ENCODE measurements around the gene PSENEN.

The PSENEN gene, protein sequence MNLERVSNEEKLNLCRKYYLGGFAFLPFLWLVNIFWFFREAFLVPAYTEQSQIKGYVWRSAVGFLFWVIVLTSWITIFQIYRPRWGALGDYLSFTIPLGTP

GRCh38 chr19:35745328-35746086 is at the start of gene PSENEN, which contains the start of gene U2AF1L4:
Gene PSENEN (plus strand): TSS chr19:35745651. CDS start chr19:35745931, 280 bp downstream.
Gene U2AF1L4 (minus strand): TSS chr19:35745418. CDS start chr19:35745391, 27 bp downstream.
- DNase-seq: peak; percentile 99

GRCh38 chr19:35695895-35696422 is 49.5 kb upstream of the PSENEN start:
- no peak for DNase-seq

DNA sequence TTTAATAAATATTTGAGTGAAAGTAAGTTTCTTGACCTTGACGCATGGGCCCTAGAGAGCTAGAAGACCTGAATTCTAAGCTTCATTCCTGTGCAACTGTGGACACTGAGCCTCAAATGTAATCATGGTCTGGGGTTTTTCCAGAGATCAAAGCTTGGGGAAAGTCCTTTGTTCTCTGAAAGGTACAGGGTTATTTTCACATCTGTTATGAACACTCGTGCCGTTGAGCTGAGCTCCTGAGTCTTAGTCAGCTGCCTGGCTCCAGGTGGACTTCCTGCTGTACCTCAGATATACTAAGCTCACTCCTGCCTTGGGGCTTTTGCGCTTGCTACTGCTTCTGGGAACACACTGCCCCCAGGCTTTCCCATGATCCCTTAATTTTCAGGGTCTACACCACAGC is 48.6 kb upstream of the PSENEN start:
- DNase-seq: no peak

DNA sequence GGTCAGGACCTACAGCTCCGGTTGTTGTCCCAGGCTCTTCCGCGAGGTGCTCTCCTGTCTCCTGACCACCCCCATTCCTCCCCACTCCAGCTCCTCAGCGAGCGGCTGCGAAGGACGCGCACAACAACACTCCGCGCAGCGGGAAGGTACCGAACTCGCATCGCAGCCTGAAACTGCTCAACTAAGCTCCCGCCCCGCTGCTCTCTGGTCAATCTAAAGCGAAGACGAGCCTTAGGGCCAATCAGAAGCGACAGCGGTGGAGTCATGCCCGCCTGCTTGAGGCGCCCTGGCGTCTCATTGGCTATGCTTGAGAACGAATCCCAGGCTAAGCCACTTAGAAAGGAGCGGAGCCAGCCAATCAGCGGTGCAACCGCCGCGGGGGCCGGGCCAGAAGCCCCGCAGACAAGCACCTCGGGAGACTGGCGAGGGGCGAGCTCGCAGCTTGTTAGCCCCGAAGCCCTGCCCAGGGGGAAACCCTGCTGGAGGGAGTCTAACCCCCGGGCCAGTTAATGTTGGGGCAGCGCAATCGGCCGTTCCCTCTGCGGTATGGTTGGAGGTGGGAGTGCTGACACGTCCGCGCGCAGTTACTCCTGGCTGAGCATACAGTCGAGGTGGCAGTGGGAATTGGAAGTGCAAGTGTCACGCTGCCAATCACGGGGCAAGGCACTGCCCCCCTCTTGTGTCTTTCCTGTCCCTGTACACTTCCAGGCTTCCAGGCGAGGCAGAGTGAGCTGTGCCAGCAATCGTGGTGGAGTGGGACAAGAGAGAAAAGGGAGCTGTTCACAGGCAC is 43.0 kb upstream of the PSENEN start:
- peak; percentile 98 for DNase-seq

DNA sequence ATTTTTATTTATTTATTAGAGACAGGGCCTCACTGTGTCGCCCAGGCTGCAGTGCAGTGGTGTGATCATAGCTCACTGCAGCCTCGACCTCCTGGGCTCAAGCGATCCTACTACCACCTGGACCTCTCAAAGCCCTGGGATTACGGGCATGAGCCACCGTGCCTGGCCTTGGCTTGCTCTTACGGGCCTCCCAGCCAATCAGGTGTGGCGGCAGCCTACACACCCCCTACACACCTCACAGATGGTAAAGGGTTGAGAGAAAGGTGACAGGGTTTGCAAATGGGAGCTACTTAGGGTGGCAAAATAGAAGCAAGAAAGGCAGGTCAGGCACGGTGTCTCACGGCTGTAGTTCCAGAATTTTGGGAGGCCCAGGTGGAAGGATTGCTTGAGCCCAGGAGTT is 42.1 kb upstream of the PSENEN start:
- no peak for DNase-seq

GRCh38 chr19:35704218-35704617 is 41.2 kb upstream of the PSENEN start, which contains the start of gene ZBTB32:
Gene ZBTB32 (plus strand): TSS chr19:35704558. CDS start chr19:35714627, 10,069 bp downstream.
- no peak for DNase-seq

- DNase-seq: no peak
Observed at GRCh38 chr19:35708391-35708790, 37.1 kb upstream of the PSENEN start.

DNA sequence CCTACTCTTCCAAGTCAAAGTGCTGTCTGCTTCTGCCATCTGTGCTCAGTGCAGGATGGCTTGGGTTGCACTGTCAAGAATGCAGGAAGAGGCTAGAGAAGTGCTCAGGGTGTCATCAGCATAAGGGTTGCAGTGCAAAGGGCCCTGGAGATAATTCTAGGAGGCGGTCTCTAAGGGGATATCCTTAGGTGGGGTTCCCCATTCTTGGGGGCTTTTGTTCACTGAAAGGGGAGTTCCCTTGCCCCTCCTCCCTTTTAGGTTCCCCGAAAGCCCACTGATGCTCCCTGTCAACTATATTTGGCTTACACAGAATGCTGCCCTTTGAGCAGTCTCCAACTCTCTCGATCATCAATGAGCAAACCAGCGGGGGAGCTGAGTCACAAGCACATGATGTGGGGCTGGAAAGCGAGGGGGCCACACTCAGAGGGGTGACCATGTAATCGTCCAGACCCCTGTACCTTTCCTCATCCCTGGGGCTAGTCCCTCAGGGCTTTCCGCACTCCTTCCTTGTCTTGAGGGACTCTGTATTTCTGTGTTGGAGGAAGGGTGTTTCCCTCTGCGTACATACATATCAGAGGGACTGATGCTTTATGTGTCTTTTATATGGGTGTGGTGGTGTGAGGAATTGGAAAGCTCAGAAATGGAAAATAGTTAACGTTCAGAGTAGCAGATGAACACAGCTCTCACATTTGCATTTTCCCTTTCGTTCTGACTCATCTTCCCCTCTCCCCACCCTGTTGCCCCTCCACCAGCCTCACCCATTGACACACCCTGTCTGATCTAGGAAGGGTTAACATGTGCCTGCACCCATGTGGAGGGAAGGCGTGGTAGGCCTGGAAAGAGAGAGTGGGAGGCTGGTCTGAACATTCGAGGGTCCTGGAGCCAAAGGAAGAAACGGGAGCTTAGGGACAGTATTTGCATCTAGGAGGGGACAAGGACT is 34.4 kb upstream of the PSENEN start:
- DNase-seq: no peak

DNA sequence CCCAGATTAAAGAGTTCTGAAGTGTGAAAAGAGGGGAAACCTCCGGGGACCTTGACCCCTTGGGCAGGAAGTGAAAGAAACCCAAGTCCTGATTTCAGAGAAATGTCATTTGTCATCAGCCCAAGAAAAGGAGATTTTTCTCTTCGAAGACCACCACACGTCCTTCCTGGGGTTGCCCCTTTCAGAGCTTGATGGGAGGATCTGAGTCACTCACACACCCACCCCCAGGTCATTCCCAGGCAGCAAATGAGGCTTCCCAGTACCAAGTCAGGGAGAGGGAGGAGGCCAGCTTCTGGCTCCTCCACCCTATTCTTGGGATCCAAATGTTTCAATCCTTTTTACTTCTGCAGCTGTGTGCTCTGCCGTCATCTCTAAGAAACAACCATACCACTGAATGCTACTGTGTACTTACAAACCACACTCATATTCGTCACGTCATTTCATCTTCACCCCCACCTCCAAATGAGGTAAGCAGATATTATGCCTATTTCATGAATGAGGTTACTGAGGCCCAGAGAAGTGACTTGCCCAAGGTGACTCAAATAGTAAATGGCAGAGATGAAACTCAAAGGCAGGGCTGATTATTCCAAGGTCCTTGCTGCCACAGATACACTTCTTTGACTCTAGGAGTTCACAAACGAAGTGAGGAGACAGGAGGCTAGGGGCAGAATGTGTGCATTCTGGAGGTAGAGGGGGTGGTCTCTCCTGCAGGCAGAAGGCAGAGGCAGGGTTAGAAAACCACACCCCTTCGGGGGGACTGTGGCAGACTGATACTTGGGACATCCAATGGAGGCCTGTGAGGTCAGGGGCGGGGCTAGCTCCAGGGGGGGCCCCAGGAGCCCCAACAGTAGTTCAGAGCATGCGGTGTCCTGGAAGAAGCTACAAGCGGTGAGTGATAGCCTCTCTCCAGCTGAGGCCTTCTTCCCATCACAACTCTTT is 32.6 kb upstream of the PSENEN start:
- DNase-seq: no peak

- no peak for DNase-seq
Observed at GRCh38 chr19:35713506-35713850, 32.0 kb upstream of the PSENEN start.

DNA sequence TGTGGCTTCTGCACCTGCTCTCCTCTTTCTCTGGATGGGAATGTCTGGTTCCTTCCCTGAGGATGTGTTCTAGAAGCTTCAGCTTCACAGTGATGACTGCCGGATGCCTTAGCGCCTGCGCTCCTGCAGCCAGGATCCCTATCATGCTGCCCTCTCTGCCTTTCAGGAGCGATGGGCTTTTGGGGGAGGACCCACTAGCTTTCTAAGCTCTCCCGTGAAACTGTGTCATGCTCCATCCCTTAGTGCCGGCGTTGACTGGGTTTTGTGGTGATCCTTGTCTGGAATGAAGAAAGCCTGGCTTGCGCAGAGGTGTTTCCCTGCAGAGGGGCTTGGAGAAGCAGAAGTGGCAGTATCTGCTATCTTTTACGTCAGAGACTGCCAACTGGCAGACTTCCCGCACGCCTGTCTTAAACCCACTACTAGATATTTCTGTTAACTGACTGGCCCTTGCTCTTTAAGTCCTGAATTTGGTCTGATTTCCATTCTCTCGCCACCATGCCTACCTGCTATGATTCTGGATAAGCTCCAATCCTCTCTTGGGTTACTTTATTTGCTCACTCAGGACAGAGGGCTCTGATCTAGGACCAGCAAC is 31.5 kb upstream of the PSENEN start:
- DNase-seq: no peak

GRCh38 chr19:35714601-35715354 is 30.7 kb upstream of the PSENEN start:
- DNase-seq: no peak

- DNase-seq: no peak
Observed at GRCh38 chr19:35715355-35715809, 30.1 kb upstream of the PSENEN start.

- no peak for DNase-seq
Observed at GRCh38 chr19:35715981-35716800, 29.3 kb upstream of the PSENEN start.

- DNase-seq: peak; percentile 87
Observed at GRCh38 chr19:35716801-35717664, 28.4 kb upstream of the PSENEN start.

GRCh38 chr19:35717665-35718344 is 27.6 kb upstream of the PSENEN start, which contains the start of gene KMT2B:
Gene KMT2B (plus strand): TSS chr19:35718003. CDS start chr19:35718019, 16 bp downstream.
- no peak for DNase-seq

DNA sequence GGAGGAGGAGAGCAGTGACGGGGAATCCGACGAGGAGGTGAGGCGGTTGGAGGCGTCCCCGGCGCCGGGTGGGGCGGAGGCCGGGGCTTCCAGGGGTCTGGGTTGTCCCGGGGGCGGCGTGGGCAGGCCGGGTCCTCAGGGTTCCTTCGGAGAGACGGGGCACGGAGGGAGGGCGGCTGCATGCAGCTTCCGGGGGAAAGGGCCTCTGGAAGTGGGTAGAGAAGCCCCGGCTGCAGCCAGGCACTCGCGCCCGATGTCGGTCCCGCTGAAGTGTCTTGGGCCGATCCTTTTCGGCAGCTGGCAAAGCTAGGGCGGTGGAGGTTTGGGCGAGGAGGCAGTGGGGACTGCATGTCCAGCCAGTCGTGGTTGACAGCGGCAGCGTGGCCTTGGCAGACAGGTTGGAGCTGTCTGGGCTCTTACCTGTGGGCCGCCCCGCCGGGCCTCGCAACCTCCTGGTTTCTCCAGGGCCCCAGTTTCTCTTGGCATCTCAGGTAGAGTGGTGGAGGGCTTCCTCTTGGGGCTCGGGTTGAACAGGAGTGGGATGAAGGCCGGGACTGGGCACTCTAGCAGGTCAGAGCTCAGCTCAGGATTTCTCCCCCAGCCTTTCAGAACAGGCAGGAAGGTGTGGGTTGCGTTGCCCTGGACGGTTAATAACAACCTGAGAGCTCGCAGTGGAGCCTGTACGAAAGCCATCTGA is 27.0 kb upstream of the PSENEN start:
- no peak for DNase-seq
